Measurements from ENCODE around the gene MTREX. TPM values are rescaled to one million over a fixed set of nuclear protein-coding genes. Genes with fewer than 3 reads are reported as not detected.

The MTREX gene
- total and polyA plus RNA-seq, 4 donors, result 17.4 to 88.4 (median 35.9) TPM

GRCh38 chr5:55441107-55441771, 133.4 kb downstream of the MTREX start:
- no peak for ATAC-seq (ENCODE audit: insufficient read depth, low FRiP score)
- Histone ChIP-seq H3K36me3 (ENCODE audit: control insufficient read depth in 4 of 4, insufficient read depth in 4 of 4, low read length in 4 of 4) (peaks cover 3 to 26% (median 11%) of the 10 kb centered on the region in 4 donors), H3K9ac (ENCODE audit: insufficient read depth in 1 of 2, low read length in 2 of 2) (peak overlapping the region in 1 of 2 donors; percentile 11), H3K4me1 (ENCODE audit: control insufficient read depth in 5 of 5, insufficient read depth in 5 of 5, low read length in 5 of 5) (peaks cover 5 to 34% (median 26%) of the 10 kb centered on the region in 5 donors), H3K27ac (ENCODE audit: low read depth in 1 of 2, low read length in 1 of 2) (peak overlapping the region in 1 of 2 donors; percentile 37), H3K9me3 (ENCODE audit: control insufficient read depth in 4 of 4, insufficient read depth in 3 of 4, low read length in 3 of 4) (no peaks in the 10 kb centered on the region), H3K27me3 (ENCODE audit: control insufficient read depth in 3 of 3, insufficient read depth in 3 of 3, low read length in 2 of 3) (no peaks in the 10 kb centered on the region), H3K4me3 (no peak overlapping the region)
- TF ChIP-seq, protein P1, sequence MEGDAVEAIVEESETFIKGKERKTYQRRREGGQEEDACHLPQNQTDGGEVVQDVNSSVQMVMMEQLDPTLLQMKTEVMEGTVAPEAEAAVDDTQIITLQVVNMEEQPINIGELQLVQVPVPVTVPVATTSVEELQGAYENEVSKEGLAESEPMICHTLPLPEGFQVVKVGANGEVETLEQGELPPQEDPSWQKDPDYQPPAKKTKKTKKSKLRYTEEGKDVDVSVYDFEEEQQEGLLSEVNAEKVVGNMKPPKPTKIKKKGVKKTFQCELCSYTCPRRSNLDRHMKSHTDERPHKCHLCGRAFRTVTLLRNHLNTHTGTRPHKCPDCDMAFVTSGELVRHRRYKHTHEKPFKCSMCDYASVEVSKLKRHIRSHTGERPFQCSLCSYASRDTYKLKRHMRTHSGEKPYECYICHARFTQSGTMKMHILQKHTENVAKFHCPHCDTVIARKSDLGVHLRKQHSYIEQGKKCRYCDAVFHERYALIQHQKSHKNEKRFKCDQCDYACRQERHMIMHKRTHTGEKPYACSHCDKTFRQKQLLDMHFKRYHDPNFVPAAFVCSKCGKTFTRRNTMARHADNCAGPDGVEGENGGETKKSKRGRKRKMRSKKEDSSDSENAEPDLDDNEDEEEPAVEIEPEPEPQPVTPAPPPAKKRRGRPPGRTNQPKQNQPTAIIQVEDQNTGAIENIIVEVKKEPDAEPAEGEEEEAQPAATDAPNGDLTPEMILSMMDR (IDR thresholded peaks at IDR 0.05; ENCODE audit: control extremely low read depth, extremely low read depth), result no peak
- WGBS, 2 donors, result 78 to 84% methylated on average over 3 of the region's 3 CpGs
- DNase-seq, result no peak

- WGBS, 2 donors, result 37 to 97% methylated on average over 1 of the region's 1 CpG
- DNase-seq (no peak), ATAC-seq (ENCODE audit: insufficient read depth, low FRiP score) (no peak)
- H3K4me1 ChIP-seq (ENCODE audit: control insufficient read depth in 5 of 5, insufficient read depth in 5 of 5, low read length in 5 of 5), result peaks cover 5 to 39% (median 29%) of the 10 kb centered on the region in 5 donors
- H3K9me3 ChIP-seq (ENCODE audit: control insufficient read depth in 4 of 4, insufficient read depth in 3 of 4, low read length in 3 of 4), result no peaks in the 10 kb centered on the region
- H3K9ac ChIP-seq (ENCODE audit: insufficient read depth in 1 of 2, low read length in 2 of 2), result no peak overlapping the region
- H3K27ac ChIP-seq (ENCODE audit: low read depth in 1 of 2, low read length in 1 of 2), result no peak overlapping the region
- H3K36me3 ChIP-seq (ENCODE audit: control insufficient read depth in 4 of 4, insufficient read depth in 4 of 4, low read length in 4 of 4), result peaks cover 3 to 21% (median 11%) of the 10 kb centered on the region in 4 donors
- TF ChIP-seq, protein P1 (IDR thresholded peaks at IDR 0.05; ENCODE audit: control extremely low read depth, extremely low read depth), result no peak
- H3K4me3 ChIP-seq, result no peak overlapping the region
- H3K27me3 ChIP-seq (ENCODE audit: control insufficient read depth in 3 of 3, insufficient read depth in 3 of 3, low read length in 2 of 3), result no peaks in the 10 kb centered on the region
These were observed 134.2 kb downstream of the MTREX start for GRCh38 chr5:55441954-55442353.

DNA sequence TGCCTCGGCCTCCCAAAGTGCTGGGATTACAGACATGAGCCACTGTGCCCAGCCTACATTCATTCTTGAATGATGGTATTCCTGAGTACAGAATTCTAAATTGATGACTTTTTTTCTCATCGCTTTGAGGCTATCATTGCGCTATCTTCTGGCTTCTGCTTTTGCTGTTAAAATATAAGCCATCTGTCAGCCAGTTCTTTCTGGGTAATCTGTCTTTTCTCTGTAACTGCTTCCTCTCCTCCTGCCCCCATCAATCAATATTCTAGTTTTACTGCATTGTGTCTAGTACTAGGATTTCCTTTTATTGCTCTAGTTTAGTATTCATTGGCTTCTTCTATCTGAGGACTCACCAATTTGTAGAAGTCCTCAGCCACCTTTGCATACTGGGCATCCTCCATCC, 138.0 kb downstream of the MTREX start:
- H3K36me3 ChIP-seq (ENCODE audit: control insufficient read depth in 4 of 4, insufficient read depth in 4 of 4, low read length in 4 of 4), result peaks cover 3 to 17% (median 10%) of the 10 kb centered on the region in 4 donors
- DNase-seq (no peak), ATAC-seq (ENCODE audit: insufficient read depth, low FRiP score) (no peak)
- WGBS, 2 donors, result 95% methylated on average over 3 of the region's 3 CpGs
- H3K4me3 ChIP-seq, result no peak overlapping the region
- no peak overlapping the region for H3K27ac ChIP-seq (ENCODE audit: low read depth in 1 of 2, low read length in 1 of 2)
- H3K27me3 ChIP-seq (ENCODE audit: control insufficient read depth in 3 of 3, insufficient read depth in 3 of 3, low read length in 2 of 3), result no peaks in the 10 kb centered on the region
- no peak overlapping the region for H3K9ac ChIP-seq (ENCODE audit: insufficient read depth in 1 of 2, low read length in 2 of 2)
- H3K4me1 ChIP-seq (ENCODE audit: control insufficient read depth in 5 of 5, insufficient read depth in 5 of 5, low read length in 5 of 5), result peaks cover 1 to 23% (median 7%) of the 10 kb centered on the region in 5 donors
- no peaks in the 10 kb centered on the region for H3K9me3 ChIP-seq (ENCODE audit: control insufficient read depth in 4 of 4, insufficient read depth in 3 of 4, low read length in 3 of 4)
- TF ChIP-seq, protein P1 (IDR thresholded peaks at IDR 0.05; ENCODE audit: control extremely low read depth, extremely low read depth), result no peak

Measured in lung (tissue), 12 donors.